GM19043 (cell line): Measurements from ENCODE around the gene CEP85L.

Experiments used
- ATAC-seq: cut with Tn5 transposase; IDR thresholded peaks from one replicate; pipeline ENCODE4 v1.9.1; 2021; ENCODE audit warnings: low read depth; ENCODE audit not compliant: unreplicated experiment

Gene CEP85L

DNA sequence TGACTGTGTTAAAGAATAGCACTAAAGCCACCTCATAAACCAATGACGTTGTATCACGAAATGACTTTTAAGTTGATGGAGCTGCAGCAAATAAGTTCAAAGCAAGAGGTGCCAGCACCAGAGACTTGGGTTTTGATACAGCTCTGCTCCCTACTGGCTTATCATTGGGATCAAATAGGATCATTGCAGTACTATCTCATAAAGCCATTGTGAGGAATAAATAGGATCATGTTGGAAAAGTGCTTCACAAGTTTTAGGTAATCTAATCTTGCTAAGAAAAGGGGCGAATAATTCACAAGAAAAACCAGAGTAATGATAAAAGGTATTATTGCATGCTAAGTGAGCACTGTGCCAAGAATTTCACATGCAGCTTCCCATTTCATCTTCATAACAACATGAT, 10.4 kb upstream of the CEP85L start:
- no peak for ATAC-seq

DNA sequence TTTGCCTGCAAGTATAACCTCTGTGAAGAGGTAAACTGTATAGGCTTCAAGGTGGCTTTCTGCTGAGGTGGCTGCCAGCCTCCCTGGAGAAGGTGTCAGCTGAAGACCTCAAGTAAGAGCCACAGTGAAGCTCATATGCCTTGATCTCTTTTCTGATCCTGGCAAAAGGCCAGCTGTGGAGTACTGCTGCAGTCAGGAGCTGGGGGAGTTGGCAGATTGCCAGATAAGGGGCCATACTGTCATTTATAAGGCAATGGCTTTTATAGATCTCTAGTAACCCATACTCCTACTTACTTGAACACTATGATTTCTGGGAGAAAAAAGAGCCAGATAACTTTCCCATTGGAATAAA, 8.8 kb upstream of the CEP85L start:
- no peak for ATAC-seq

DNA sequence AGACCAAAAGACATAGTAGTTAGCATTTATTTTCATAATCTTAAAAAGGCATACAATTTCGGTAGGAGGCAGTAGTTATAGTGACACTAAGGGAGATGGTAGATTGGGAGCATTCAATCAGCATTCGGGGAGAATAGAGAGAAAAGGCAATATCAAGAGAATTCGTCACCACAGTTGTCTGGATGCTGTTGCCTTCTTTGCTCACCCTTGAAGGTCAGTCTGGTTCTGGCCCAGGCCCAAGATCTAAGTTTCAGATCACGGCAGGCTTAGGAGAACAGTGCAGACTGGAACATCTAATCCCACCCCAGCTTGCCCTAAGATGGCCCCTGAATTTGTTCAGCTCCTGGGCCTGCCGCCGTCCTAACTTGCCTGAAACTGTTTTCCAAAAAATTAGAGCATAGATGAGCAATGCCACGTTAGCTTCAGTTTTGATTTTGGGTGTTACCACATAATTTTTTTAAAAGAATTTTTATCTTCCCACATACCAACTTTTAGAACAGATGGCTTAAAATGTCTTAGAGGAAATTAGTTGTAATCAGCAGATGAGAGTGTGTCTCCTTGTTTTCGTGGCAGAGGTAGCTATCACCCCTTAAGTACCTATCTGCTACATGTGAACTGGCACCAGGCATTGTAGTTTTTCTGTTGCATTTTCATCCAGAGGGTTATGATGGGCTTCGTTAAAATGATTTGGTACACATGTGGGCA, 8.3 kb upstream of the CEP85L start:
- no peak for ATAC-seq

DNA sequence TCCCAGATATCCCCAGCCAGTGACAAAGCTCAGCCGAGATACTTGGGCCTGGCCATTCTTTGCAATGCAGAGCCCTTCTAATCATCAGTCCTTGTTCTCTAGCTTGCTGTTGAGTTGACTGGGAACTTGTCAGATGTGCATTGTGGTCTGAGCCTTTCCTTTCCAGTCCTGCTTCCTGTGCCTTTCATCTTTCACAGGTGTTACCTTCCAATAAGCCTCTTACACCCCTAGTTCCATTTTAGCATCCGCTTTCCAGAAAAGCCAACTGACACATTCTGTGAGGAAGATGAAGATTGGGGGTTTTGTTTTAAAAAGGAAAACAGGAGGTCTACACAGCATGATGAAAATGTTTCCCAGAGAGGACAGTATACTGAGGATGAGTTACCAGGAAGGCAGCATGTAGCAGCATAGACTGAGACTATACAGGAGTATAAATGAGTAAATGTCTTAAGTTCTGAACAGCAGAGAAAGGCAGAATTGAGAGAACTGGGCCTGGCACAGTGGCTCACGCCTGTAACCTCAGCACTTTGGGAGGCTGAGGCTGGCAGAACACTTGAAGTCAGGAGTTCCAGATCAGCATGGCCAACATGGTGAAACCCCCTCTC, 5.6 kb upstream of the CEP85L start:
- ATAC-seq: no peak

DNA sequence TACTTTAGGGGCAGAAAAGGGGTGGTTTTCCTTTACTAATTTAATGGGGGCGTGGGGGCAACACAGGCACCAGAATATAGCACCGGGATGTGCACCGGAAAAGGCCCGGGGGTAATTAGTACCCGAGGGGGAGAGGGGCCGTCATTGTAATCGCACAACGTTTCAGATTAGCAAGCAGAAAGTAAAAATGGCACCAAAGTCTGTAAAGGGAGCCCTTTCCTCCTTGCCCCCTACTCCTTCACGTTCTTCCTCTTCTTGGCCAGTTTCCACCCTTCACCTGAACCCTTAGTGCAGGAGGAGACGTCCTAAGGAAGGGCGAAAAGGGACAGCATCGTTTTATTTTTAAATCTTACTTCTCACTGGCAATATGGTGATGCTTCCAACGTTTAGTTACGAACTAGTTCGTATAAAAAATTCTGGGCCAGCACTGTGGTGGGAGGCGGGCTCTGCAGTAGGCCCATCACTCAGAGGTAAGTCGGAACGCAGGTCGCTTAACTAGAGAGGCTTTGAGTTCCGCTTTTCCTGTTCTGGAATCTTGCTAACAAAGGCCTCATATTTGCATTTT, 742 bp upstream of the CEP85L start:
- no peak for ATAC-seq

DNA sequence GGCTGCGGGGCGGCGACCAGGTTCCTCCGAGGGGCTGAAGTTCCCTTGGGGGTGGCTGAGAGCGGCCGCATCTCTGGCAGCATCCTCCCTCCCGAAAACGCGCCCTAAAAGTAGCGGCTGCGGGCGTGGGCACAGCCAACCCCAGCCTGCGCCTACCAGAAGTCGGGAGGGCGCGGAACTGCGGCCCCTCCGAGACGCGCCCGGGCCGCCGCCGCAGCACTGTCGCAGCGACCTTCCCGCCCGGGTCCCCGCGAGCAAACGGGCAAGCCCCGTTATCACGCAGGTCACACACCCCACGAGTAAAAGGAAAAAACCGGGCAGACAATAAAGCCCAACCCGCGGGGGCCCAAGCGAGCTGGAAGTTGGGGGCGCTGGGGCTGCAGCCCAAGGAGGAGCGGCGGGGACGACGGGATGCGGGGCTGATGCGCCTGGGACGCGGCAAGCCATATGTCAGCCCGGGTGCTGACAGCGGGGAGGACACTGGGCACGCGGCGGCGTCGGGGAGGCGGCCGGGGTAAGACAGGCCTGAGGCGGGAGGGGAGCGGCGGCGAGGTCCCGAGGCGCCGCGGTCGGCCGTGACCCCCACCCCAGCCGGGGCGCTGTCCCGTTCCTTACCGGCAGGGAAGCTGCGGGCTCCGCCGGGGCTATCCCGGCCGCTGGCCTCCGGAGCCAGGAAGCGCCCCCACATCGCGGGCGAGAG, 659 bp downstream of the CEP85L start:
- peak; percentile 28 for ATAC-seq

DNA sequence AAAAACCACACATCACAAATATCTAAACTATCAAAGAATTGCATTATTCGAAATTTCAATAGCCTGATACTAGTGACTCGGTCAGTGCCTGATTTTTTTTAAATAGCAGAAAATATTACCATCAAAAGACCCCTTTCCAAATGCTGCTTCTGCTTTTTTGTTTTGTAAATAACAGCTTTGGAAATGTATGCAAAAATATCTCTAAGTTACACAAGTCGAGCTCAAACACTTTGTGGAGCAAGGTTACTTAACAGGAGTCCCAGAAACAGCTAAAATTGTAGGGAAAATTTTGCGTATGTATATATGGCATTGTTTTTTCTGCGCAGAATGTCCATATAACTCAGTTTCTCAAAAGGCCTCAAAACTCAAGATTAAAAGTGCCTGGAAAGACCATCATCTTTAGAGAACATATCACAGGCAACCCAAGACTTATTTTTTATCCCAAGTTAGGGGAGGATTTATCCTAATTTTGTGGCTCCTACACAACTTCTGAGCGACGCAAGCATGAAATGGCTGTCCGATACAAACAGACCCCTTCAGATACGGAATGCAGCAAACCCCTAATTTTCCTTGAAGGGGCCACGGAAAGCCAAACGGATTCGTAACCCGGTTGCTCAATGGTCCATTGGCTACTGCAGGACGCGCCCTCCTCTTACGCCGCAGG, 1.3 kb downstream of the CEP85L start:
- ATAC-seq: no peak

DNA sequence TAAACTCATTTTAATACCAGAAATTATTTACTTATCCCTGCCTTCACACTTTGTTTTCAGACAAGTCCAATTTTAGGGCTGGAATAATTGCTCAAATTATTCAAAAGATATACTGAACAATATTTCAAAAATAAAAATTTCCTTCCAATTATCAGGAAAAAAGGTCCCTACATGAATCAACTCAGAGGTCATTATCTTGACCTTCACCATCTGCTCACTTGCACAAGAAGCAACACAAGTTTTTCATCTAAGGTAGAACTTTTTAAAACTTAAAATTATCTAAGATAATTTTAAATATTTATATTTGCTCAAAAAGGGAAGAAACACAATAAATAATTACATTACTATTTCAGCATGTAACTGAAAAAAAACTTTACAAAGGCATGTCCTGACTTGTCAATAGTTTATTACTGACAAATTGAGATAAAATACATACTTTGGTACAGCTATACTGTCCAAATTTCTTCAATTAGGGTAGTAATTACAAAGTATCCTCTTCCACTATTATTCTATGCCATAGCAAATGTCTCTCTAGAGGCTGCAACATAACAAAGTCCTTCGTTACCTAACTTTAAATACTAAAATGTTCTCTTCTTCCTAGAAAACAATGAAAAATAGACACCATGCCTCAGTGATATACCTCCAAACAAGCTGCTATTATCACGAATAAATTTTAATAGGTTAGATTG, 2.4 kb downstream of the CEP85L start:
- ATAC-seq: no peak

DNA sequence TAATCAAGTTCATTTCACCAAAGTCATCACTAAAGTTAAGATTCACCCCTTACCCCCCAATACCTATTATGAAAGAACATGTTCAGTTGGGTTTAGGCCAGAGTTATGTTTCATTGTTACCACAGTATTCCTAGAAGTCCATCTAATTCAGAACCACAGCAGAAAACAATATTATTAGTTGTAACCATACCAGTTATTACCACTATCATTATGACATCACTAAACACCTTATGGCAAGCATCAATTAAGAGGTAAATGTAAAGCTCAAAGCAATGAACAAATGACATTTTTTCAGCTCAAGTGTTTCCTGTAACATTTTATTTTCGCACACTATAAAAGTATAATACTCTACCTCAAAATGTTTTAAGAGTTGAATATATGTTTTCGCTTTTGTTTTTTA, 4.4 kb downstream of the CEP85L start:
- ATAC-seq: no peak

DNA sequence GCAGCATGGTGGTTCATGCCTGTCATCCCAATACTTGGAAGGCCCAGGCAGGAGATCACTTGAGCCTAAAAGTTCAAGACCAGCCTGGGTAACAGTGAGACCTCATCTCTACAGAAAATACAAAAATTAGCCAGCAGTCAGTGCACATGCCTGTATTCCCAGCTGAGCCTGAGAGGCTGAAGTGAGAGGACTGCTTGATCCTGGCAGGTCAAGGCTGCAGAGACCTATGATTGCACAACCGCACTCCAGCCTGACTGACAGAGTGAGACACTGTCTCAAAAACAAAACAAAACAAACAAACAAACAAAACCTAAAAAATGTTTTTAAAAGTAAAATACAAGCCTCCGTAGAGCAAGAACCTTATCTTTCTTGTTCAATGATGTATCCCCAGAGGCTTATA, 6.0 kb downstream of the CEP85L start:
- no peak for ATAC-seq

DNA sequence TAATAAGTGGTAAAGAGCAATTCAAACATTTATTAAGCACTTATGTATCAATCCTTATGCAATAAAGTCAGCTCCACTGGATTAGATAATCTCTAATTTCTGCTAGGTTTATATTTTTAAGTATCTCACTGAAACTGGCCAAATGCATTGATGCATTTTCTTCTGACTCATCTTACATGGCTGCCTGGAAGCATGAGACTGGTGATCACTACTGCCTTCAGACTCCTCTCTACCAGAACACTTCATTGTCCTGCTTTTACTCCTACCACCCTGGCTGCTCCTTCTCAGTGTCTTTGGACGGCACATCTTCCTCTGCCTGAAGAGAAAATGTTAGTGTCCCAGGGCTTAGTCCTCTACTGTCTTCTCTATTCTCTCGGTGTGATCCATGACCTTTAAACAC, 7.4 kb downstream of the CEP85L start:
- no peak for ATAC-seq

DNA sequence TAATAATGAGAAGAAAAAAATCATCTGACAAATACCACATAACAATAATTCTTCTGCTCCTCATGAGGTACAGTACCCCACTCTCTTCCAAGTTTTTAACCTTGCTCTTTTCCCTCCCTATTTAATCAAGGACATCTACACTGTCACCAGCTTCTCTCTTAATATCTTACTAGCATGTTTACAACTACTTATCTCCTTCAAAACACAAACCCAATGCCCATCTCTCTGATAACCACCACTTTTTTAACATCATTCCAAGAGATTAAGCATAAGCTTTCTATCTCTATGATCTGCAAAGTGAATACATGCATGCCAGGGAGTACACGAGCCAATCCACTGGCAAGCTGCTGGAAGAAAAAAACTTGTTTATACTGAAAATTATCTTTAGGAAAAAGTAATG, 10.3 kb downstream of the CEP85L start:
- no peak for ATAC-seq

DNA sequence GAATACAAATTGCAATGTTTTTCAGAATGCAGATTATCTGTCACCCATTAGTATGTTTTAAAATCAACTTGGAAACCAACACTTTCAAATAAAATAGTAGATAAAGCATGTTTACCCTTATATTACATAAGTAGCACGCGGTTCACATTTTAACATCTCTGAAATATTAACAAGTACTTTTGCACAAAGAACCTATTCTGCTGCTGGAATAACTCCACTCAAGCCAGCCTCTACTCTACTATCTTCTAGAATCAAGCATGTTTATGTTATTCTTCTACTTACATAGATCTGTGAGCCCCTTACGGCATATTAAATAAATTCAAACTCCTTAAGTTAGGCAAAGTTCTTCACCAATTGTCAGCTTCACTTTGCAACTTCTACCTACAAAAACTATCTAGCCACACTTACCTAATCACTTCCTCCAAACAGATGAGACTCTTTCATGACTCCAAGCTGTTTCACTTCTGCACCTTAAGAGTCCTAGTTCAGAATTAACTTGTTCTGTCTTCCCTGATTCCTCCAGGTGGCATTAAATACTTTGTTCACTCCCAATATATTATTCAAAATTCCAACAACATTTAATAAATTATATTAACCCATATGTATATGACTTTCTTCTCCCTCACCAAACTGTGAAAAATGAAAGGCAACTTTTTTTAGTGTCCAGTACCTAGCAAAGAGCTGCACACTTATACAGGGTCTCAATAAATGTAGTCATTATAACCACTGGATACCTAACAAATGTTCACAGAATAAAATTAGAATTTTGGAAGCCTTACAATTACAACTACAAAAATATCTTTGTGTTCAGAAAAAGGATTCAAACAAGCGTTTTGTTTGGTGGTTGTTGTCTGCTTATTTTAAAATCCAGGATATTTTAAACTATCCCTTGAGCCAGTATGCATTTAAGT, 12.1 kb downstream of the CEP85L start:
- peak; percentile 87 for ATAC-seq

DNA sequence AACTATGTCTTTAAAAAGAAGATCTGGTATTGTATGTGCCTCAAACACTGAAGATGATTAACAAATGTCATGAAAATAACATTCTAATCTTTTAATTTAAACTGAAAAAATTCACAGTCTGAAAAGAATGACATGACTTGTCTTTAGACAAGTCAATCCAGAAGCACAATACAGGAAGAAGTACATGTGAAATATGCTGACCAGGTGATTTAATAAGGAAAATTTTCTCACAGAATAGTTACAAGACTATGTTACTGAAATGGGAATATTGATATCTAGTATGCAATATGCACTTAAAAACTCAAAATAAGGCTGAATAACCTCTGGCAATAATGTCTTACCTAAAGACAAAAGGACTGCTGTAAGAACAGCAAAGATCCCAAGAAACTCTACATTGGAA, 13.1 kb downstream of the CEP85L start:
- no peak for ATAC-seq

DNA sequence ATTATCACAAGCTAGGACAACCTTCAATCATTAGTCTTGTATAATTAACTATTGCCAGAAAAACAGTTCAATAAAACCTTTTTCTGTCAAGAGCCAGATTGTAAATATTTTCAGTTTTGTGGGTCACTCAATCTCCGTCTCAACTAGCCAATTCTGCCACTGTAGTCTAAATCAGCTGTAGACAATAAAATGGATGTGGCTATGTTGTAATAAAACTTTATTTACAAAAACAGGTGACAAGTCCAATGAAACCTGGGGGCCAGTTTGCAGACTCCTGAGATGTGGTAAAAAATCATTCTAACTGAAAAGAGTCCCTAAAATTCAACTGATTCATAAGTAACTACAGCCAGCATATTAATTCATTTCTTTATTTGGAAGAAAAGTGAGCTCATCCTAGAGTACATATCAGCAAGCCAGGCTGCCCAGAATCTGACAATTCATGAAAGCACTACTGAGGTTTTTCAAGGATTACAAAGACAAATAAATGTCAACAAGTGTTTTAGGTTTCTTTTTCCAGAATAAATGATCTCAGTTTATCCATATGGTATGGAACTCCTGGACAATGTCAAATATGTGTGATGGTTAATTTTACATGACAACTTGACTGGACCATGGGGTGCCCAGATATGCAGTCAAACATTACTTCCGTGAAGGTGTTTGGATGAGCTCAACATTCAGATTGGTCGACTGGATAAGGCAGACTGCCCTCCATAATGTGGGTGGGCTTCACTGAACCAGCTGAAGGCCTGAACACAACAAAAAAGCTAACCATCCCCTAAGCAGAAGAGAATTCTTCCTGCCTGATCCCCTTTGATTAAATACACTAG, 15.3 kb downstream of the CEP85L start:
- ATAC-seq: no peak

DNA sequence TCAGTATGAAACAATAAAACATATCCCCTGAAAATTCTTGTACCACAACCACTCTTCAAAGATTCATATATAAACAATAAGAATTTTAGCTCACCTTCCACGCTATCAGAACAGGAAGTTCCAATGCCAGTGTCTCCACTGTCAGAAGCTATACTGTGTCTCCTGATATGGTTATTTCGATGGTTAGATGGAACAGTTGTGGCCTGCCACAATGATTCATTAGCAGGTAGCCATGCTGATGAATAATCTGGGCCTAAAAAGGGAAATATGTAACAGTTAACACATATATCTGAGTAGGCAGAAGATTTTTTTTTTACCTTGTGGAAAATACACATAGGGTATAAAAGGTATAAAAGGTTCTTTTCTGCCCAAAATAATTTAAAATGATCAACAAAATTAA, 19.0 kb downstream of the CEP85L start:
- ATAC-seq: no peak

DNA sequence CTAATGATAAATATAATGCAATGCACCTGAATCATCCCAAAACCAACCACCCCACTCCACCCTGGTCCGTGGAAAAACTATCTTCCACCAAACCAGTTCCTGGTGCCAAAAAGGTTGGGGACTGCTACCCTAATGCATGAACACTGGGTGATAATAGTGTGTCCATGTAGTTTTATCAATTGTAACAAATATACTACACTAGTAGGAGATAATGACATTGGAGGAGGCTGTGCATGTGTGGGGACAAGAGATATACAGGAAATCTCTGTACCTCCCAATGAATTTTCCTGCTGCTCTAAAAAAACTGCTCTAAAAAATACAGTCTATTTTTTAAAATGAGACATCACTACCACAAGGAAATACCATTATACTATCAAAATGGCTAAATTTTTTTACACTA, 20.5 kb downstream of the CEP85L start:
- no peak for ATAC-seq

DNA sequence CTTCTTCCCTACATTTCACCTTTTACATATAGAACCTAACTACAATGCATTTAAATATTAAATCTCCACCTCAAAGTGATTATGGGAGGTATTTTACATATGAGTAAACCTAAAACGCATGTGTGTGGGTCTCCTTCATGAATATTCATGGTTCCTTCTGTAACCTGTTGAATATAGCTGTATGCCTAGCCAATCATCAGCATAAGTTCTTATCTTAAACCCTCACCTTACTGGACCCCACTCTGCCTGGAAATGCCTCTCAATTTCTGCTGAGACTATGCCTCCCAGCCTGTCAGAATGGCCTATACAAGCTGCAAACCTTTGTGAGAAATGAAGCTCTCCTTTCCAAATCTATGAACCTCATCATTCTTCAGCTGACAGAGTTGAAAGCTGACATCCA, 21.3 kb downstream of the CEP85L start:
- no peak for ATAC-seq

DNA sequence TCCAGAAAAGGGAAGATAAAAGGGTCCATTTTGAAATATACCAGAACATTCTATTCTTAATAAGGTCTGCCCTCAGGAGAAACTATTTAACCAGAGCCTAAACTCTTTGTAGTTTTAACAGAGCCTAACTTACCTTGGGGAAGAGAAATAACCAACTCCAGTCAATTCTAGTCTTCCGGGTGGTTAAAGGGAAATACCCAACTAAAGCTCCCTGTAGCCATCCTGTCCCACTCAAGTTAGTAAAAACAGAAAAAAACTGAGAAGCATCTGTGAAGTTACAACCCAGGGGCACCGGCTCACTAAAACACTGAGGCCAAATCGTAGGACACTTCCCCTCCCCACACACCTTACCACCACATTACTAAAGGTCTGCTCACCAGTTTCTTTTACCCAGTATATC, 23.7 kb downstream of the CEP85L start:
- ATAC-seq: no peak
